Neural cell (in vitro differentiated cells): ENCODE measurements around the gene XAF1.

Source experiments
- EP300 ChIP-seq: fragments of 450-650 bp; conservative IDR thresholded peaks from 2 replicates; pipeline ENCODE4 v1.6.1; 2014; ENCODE audit warnings: antibody characterized with exemption, mild to moderate bottlenecking, moderate library complexity; ENCODE audit not compliant: poor library complexity, severe bottlenecking
- SMC3 ChIP-seq: fragments of 450-650 bp; conservative IDR thresholded peaks from 2 replicates; pipeline ENCODE4 v1.6.1; 2014; ENCODE audit warnings: antibody characterized with exemption, mild to moderate bottlenecking, moderate library complexity; ENCODE audit not compliant: poor library complexity
- TAF1 ChIP-seq: IDR thresholded peaks from 2 replicates; pipeline ENCODE4 v1.6.1; 2012; ENCODE audit warnings: low read depth
- TF ChIP-seq, protein P1 (sequence below): fragments of 450-650 bp; IDR thresholded peaks from 2 replicates; pipeline ENCODE4 v1.5.1; 2014; ENCODE audit warnings: antibody characterized with exemption, mild to moderate bottlenecking, moderate library complexity; ENCODE audit not compliant: poor library complexity, severe bottlenecking

DNA sequence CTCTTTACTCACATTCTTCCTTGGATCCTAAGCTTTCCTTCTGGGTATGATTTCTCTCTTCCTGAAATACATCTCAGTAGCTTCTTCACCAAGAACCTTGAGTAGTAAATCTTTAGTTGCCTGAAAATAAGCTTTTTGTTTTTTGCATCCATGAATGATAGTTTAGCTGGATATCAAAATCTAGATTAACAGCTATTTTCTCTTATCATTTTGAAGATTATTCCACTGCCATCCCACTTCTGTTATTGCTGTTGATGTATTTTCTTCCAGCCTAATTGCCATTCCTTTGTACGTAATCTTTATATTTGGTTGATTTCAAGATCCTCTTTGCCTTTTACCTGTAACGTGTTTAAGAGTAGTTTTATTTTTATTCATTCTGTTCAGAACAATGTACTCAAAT, 12.6 kb downstream of the XAF1 start:
- TF ChIP-seq SMC3 (no peak), EP300 (no peak), TAF1 (no peak)
- TF ChIP-seq, protein P1, sequence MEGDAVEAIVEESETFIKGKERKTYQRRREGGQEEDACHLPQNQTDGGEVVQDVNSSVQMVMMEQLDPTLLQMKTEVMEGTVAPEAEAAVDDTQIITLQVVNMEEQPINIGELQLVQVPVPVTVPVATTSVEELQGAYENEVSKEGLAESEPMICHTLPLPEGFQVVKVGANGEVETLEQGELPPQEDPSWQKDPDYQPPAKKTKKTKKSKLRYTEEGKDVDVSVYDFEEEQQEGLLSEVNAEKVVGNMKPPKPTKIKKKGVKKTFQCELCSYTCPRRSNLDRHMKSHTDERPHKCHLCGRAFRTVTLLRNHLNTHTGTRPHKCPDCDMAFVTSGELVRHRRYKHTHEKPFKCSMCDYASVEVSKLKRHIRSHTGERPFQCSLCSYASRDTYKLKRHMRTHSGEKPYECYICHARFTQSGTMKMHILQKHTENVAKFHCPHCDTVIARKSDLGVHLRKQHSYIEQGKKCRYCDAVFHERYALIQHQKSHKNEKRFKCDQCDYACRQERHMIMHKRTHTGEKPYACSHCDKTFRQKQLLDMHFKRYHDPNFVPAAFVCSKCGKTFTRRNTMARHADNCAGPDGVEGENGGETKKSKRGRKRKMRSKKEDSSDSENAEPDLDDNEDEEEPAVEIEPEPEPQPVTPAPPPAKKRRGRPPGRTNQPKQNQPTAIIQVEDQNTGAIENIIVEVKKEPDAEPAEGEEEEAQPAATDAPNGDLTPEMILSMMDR, result no peak
